Transverse colon (tissue), 4 donors: Measurements from ENCODE around the gene RPL36A. TPM values are rescaled to one million over a fixed set of nuclear protein-coding genes. Genes with fewer than 3 reads are reported as not detected.
A peak's percentile ranks its signal among the peaks of the same experiment; 100 is the strongest.

Experiments used
- DNase-seq: peaks from one replicate; pipeline ENCODE4 v3.0.0-alpha.2; 2019
- H3K27ac ChIP-seq, 4 donors: fragments of 200-600 bp; sonication (generic); 2 replicates each; pipeline ENCODE4 v1.5.1; 2016 to 2018; ENCODE audit warnings: inconsistent platforms in 4 of 4
- H3K27me3 ChIP-seq: fragments of 200-600 bp; sonication (generic); 2 replicates; pipeline ENCODE4 v1.5.1; 2017; ENCODE audit warnings: inconsistent platforms
- H3K36me3 ChIP-seq, 4 donors: fragments of 200-600 bp; sonication (generic); 2 replicates each; pipeline ENCODE4 v1.5.1; 2017 to 2019; ENCODE audit warnings: inconsistent platforms in 4 of 4
- H3K4me1 ChIP-seq, 4 donors: fragments of 200-600 bp; sonication (generic); 2 replicates each; pipeline ENCODE4 v1.5.1; 2017 to 2020; ENCODE audit warnings: inconsistent platforms in 4 of 4
- H3K4me3 ChIP-seq, 4 donors: fragments of 200-600 bp; sonication (generic); 1 replicate in 1 of 4; 2 replicates in 3 of 4; pipeline versions ENCODE4 v1.5.1 to v1.6.1; 2017 to 2019; ENCODE audit warnings: inconsistent platforms in 4 of 4
- H3K9me3 ChIP-seq, 2 donors: fragments of 200-600 bp; sonication (generic); 2 replicates each; pipeline ENCODE4 v1.5.1; 2017 to 2019; ENCODE audit warnings: inconsistent platforms in 2 of 2
- EP300 ChIP-seq: sonication (generic); formaldehyde crosslinking; IDR thresholded peaks from one replicate; pipeline ENCODE4 v1.6.1; 2017; ENCODE audit warnings: antibody characterized with exemption, low read depth
- POLR2A ChIP-seq: fragments of 450-650 bp; IDR thresholded peaks from one replicate; pipeline ENCODE4 v1.6.1; 2016; ENCODE audit warnings: antibody characterized with exemption, mild to moderate bottlenecking, moderate library complexity
- POLR2AphosphoS5 ChIP-seq, 3 donors: sonication (generic); formaldehyde crosslinking; IDR thresholded peaks; one replicate each; pipeline ENCODE4 v1.6.1; 2016; ENCODE audit warnings: antibody characterized with exemption in 3 of 3
- WGBS, 2 donors: methylation state at CpG; one replicate each; pipeline ENCODE4 v1.1.5; 2018; ENCODE audit warnings: low coverage in 1 of 2; 5-methylcytosine and 5-hydroxymethylcytosine counted together
- in situ Hi-C, 4 donors: fragments of 200-750 bp; cut with MboI; loops; one replicate each; pipeline versions ENCODE4 v1.15.0 to v1.15.1; 2017; ENCODE audit warnings: low sequenced_read_pairs in 3 of 4, low pct_ligation_motif_present in 1 of 4, low pct_unique_long_range_greater_than_20kb in 1 of 4
- intact Hi-C: fragments of 100-400 bp; cut with DNase I; formaldehyde crosslinking; loops from one replicate; pipeline ENCODE4 v1.15.1; 2023; ENCODE audit warnings: low total_unique reads
- total RNA-seq, 4 donors: library from RNA; depleted of rRNA; stranded (reverse); fragments of >200 nt; gene quantifications; one replicate each; pipeline ENCODE4 v1.1.0, GENCODE V29; 2016
- TF ChIP-seq, protein P1 (sequence below), 5 experiments: fragments of 200-600 bp in 3 of 5; fragments of 450-650 bp in 2 of 5; sonication (generic) in 3 of 5; IDR thresholded peaks; 1 replicate in 2 of 5; 2 replicates in 3 of 5; pipeline ENCODE4 v1.5.1; 2016 to 2017; ENCODE audit warnings: antibody characterized with exemption in 5 of 5, inconsistent platforms in 3 of 5, mild to moderate bottlenecking in 2 of 5, moderate library complexity in 1 of 5

Gene RPL36A
- total RNA-seq, 4 donors from 2014 or later: 227 to 838 (median 617) TPM

GRCh38 chrX:101407748-101408531 lies 17.1 kb downstream of the RPL36A start, which contains the start of the genes GLA and HNRNPH2:
TSS of gene GLA (minus strand) at chrX:101407925. CDS start at chrX:101407903, 22 bp downstream.
TSS of gene HNRNPH2 (plus strand) at chrX:101408222. CDS start at chrX:101411989, 3,767 bp downstream.
- Histone ChIP-seq H3K4me1 (peaks cover 0 to 31% (median 2%) of the 10 kb centered on the region in 4 donors), H3K27ac (peak within 1 kb of the TSS; percentile 81 to 94 (median 92)), H3K27me3 (no peaks in the 10 kb centered on the region), H3K4me3 (peak within 1 kb of the TSS; percentile 29 to 67 (median 52)), H3K9me3 (no peaks in the 10 kb centered on the region), H3K36me3 (no peaks in the 10 kb centered on the region)
- intact Hi-C loops: no loop called here
- in situ Hi-C loops: loop anchor here in 2 of 4 donors (25.0 kb wide), 2 partner anchors 229 to 354 kb away; no protein-coding TSS in a partner anchor
- 47% methylated on average over 46 of the region's 47 CpGs; no CpG with 5 or more reads in 1 of the 2 donors for WGBS, 2 donors
- TF ChIP-seq POLR2AphosphoS5 (IDR thresholded peaks at IDR 0.05): peak; percentile 77 to 96 (median 95)
- TF ChIP-seq EP300: peak; percentile 34
- TF ChIP-seq, protein P1, sequence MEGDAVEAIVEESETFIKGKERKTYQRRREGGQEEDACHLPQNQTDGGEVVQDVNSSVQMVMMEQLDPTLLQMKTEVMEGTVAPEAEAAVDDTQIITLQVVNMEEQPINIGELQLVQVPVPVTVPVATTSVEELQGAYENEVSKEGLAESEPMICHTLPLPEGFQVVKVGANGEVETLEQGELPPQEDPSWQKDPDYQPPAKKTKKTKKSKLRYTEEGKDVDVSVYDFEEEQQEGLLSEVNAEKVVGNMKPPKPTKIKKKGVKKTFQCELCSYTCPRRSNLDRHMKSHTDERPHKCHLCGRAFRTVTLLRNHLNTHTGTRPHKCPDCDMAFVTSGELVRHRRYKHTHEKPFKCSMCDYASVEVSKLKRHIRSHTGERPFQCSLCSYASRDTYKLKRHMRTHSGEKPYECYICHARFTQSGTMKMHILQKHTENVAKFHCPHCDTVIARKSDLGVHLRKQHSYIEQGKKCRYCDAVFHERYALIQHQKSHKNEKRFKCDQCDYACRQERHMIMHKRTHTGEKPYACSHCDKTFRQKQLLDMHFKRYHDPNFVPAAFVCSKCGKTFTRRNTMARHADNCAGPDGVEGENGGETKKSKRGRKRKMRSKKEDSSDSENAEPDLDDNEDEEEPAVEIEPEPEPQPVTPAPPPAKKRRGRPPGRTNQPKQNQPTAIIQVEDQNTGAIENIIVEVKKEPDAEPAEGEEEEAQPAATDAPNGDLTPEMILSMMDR (IDR thresholded peaks at IDR 0.05): peak in 2 of 5 experiments; percentile 43 to 54
- TF ChIP-seq POLR2A: peak; percentile 86
- peak; percentile 92 for DNase-seq

GRCh38 chrX:101408532-101408841 lies 17.7 kb downstream of the RPL36A start:
- Histone ChIP-seq H3K27ac (peak overlapping the region; percentile 81 to 94 (median 92)), H3K4me1 (peaks cover 0 to 31% (median 2%) of the 10 kb centered on the region in 4 donors), H3K36me3 (no peaks in the 10 kb centered on the region), H3K9me3 (no peaks in the 10 kb centered on the region), H3K27me3 (no peaks in the 10 kb centered on the region), H3K4me3 (peak overlapping the region; percentile 14 to 63 (median 52))
- TF ChIP-seq, protein P1 (IDR thresholded peaks at IDR 0.05): peak in 1 of 5 experiments; percentile 10
- TF ChIP-seq EP300: no peak
- in situ Hi-C loops: loop anchor here in 2 of 4 donors (25.0 kb wide), 2 partner anchors 229 to 354 kb away; no protein-coding TSS in a partner anchor
- WGBS, 2 donors: 54% methylated on average over 8 of the region's 8 CpGs; no CpG with 5 or more reads in 1 of the 2 donors
- intact Hi-C loops: no loop called here
- DNase-seq: no peak

DNA sequence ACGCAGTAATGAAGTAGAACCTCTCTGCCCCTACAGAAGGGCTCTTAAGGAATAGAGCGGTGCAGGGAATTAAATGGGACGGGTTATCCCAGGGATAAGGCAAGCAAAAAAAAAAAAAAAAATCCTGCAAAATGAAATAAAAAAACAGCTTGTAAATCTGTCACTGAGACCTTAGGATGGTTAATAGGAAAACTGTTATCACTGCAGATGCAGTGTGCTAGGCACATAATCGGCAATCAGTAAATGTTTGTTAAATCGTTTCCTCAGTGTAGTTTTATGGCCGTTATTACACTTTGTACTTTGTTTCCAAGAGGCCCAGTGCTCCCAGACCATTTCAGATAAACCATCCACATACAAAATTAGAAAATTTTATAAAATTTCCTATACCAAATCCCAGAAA lies 18.2 kb downstream of the RPL36A start:
- TF ChIP-seq, protein P1 (IDR thresholded peaks at IDR 0.05): no peak
- TF ChIP-seq POLR2AphosphoS5 (IDR thresholded peaks at IDR 0.05) (peak in 1 of 3 donors; percentile 23), POLR2A (no peak), EP300 (no peak)
- WGBS, 2 donors: 31% methylated on average over 6 of the region's 6 CpGs; no CpG with 5 or more reads in 1 of the 2 donors
- no peaks in the 10 kb centered on the region for H3K36me3 ChIP-seq
- no peak for DNase-seq
- no peaks in the 10 kb centered on the region for H3K9me3 ChIP-seq
- in situ Hi-C loops: loop anchor here in 2 of 4 donors (25.0 kb wide), 2 partner anchors 228 to 353 kb away; no protein-coding TSS in a partner anchor
- H3K4me1 ChIP-seq: peaks cover 0 to 31% (median 2%) of the 10 kb centered on the region in 4 donors
- no peaks in the 10 kb centered on the region for H3K27me3 ChIP-seq
- H3K4me3 ChIP-seq: peak overlapping the region in 3 of 4 donors; percentile 42 to 63 (median 61)
- intact Hi-C loops: no loop called here
- peak overlapping the region; percentile 81 to 94 (median 92) for H3K27ac ChIP-seq

DNA sequence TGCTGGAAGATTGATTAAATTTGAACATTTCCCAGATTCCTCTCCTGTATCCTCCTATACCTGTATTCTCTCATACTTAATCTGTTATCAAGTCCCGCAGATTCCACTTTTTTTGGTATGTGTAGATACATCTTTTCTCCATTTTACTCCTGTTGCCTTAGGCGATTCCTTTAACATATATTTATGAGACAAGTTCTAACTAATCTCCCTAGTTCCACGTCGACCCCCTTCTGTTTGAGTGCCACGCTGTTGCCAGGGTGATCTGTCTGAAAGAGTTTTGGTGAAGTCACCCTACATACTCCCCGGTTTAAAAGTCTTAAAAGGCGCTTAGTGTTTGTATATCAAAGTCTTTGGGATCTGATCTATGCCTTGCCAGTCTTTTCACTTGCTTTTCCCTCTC lies 19.6 kb downstream of the RPL36A start:
- H3K9me3 ChIP-seq: no peaks in the 10 kb centered on the region
- peak overlapping the region in 1 of 4 donors; percentile 7 for H3K4me3 ChIP-seq
- no peak for TF ChIP-seq EP300
- DNase-seq: no peak
- H3K36me3 ChIP-seq: no peaks in the 10 kb centered on the region
- intact Hi-C loops: loop anchor here (10.0 kb wide), 1 partner anchor 344 kb away; no protein-coding TSS in a partner anchor
- H3K4me1 ChIP-seq: peaks cover 0 to 38% (median 2%) of the 10 kb centered on the region in 4 donors
- in situ Hi-C loops: loop anchor here in 2 of 4 donors (25.0 kb wide), 2 partner anchors 227 to 352 kb away; no protein-coding TSS in a partner anchor
- 63 to 83% methylated on average over 1 to 7 of the region's 7 CpGs for WGBS, 2 donors
- H3K27me3 ChIP-seq: no peaks in the 10 kb centered on the region
- H3K27ac ChIP-seq: peak overlapping the region in 3 of 4 donors; percentile 17 to 81 (median 34)
